GM12878 (cell line): ENCODE measurements around the gene DPF3. TPM values are rescaled to one million over a fixed set of nuclear protein-coding genes. Genes with fewer than 3 reads are reported as not detected.

Experiments
- BCLAF1 ChIP-seq: fragments of 450-650 bp; IDR thresholded peaks from 2 replicates; pipeline ENCODE4 v1.6.1; 2017; ENCODE audit warnings: antibody characterized with exemption, mild to moderate bottlenecking, moderate library complexity
- EGR1 ChIP-seq, 2 experiments: IDR thresholded peaks; 1 replicate in 1 of 2; 2 replicates in 1 of 2; pipeline ENCODE4 v1.6.1; 2011 to 2012; ENCODE audit warnings: low read depth in 2 of 2, low read length in 2 of 2, borderline replicate concordance in 1 of 2, mild to moderate bottlenecking in 1 of 2, moderate library complexity in 1 of 2
- RAD51 ChIP-seq: fragments of 450-650 bp; IDR thresholded peaks from 2 replicates; pipeline ENCODE4 v1.6.1; 2016; ENCODE audit warnings: moderate library complexity, mild to moderate bottlenecking, inconsistent platforms
- SMAD1 ChIP-seq: fragments of 450-650 bp; IDR thresholded peaks from 2 replicates; pipeline ENCODE4 v1.6.1; 2018; ENCODE audit warnings: mild to moderate bottlenecking, low read depth; ENCODE audit not compliant: partially characterized antibody
- TCF7 ChIP-seq: IDR thresholded peaks from 2 replicates; pipeline ENCODE4 v1.6.1; 2014; ENCODE audit warnings: antibody characterized with exemption, borderline replicate concordance
- USF2 ChIP-seq: IDR thresholded peaks from 2 replicates; pipeline ENCODE4 v1.6.1; 2011; ENCODE audit warnings: low read depth, low read length, improper control_type of control experiment, borderline replicate concordance
- polyA plus RNA-seq, 11 experiments: library from polyadenylated mRNA; depleted of rRNA in 4 of 11; unstranded in 6 of 11; stranded (reverse) in 5 of 11; fragments of >200 nt; fragmentation: Nextera tagmentation in 4 of 11; fragmentation: Illumina TruSeq in 1 of 11; extraction: Ambion mirVana in 4 of 11; extraction: Trizol in 1 of 11; gene quantifications; 1 replicate in 1 of 11; 2 replicates in 10 of 11; pipeline versions ENCODE4 v1.2.1 to v1.2.3, GENCODE V29; 2011 to 2016; ENCODE audit warnings: inconsistent platforms in 2 of 11, missing spikeins in 2 of 11, low read depth in 1 of 11
- total RNA-seq, 4 experiments: library from RNA; depleted of rRNA in 3 of 4; stranded (reverse); fragments of >200 nt in 3 of 4; fragmentation: Illumina TruSeq in 1 of 4; extraction: Trizol in 1 of 4; gene quantifications; 2 replicates each; pipeline versions ENCODE4 v1.2.1 to v1.2.3, GENCODE V29; 2013 to 2021
- TF ChIP-seq, protein P1 (sequence below), 3 experiments: IDR thresholded peaks in 2 of 3; conservative IDR thresholded peaks in 1 of 3; 2 replicates each; pipeline ENCODE4 v1.5.1; 2011; ENCODE audit warnings: low read depth in 3 of 3, low read length in 3 of 3, mild to moderate bottlenecking in 3 of 3, control low read depth in 2 of 3, moderate library complexity in 2 of 3, inconsistent platforms in 1 of 3, mixed read lengths in 1 of 3; ENCODE audit not compliant: control insufficient read depth in 2 of 3, insufficient read depth in 1 of 3; ENCODE audit errors: extremely low read depth in 1 of 3

The DPF3 gene
- total and polyA plus RNA-seq, 10 of the 15 experiments (the other 5 are each of a cell fraction or from before 2014, with no cell fraction given): 0.69 to 8.0 (median 2.2) TPM

DNA sequence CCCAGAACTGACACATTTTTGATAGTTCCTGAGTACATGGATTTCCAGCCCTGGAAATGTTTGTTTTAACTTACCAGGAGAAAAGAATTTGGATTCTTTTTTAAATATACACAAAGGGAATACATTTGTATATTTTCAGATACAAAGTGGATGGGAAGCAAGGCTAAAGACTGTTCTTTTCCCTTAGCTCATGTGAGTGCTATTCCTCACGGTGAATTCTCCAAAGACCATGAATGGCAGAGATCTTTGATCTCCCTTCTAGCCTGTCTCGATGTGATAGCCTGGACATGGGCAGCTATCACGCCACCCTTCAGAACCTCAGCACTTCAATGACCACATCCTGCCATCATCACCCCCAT, 91.3 kb downstream of the DPF3 start (continued):
- TF ChIP-seq, protein P1, sequence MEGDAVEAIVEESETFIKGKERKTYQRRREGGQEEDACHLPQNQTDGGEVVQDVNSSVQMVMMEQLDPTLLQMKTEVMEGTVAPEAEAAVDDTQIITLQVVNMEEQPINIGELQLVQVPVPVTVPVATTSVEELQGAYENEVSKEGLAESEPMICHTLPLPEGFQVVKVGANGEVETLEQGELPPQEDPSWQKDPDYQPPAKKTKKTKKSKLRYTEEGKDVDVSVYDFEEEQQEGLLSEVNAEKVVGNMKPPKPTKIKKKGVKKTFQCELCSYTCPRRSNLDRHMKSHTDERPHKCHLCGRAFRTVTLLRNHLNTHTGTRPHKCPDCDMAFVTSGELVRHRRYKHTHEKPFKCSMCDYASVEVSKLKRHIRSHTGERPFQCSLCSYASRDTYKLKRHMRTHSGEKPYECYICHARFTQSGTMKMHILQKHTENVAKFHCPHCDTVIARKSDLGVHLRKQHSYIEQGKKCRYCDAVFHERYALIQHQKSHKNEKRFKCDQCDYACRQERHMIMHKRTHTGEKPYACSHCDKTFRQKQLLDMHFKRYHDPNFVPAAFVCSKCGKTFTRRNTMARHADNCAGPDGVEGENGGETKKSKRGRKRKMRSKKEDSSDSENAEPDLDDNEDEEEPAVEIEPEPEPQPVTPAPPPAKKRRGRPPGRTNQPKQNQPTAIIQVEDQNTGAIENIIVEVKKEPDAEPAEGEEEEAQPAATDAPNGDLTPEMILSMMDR (IDR thresholded peaks at IDR 0.05 in 2 of 3, conservative IDR thresholded peaks at IDR 0.05 in 1 of 3; ENCODE audit: control insufficient read depth in 2 of 3, extremely low read depth in 1 of 3, insufficient read depth in 1 of 3, low read depth in 3 of 3, low read length in 3 of 3): no peak
- no peak for TF ChIP-seq SMAD1
- no peak for TF ChIP-seq RAD51
- no peak for TF ChIP-seq EGR1 (IDR thresholded peaks at IDR 0.05; ENCODE audit: borderline replicate concordance in 1 of 2, low read depth in 2 of 2, low read length in 2 of 2)
- no peak for TF ChIP-seq USF2
- TF ChIP-seq TCF7: no peak
- no peak for TF ChIP-seq BCLAF1
- TF ChIP-seq, all 136 proteins: peak for 0
